Stimulated activated CD8-positive, alpha-beta memory T cell treated with anti-CD3 and anti-CD28 coated beads, Interleukin-7, amount 100 ng/mL, for 24 hours (primary cell): ENCODE data around the gene PARD3B.

Experiments used
- DNase-seq: peaks from one replicate; pipeline ENCODE4 v3.0.0-alpha.2; 2020; ENCODE audit warnings: low read depth

The PARD3B gene

GRCh38 chr2:204964414-204964813 lies 419.1 kb downstream of the PARD3B start:
- DNase-seq: no peak

- DNase-seq: no peak
Measured at GRCh38 chr2:204966245-204966644, 421.0 kb downstream of the PARD3B start.

GRCh38 chr2:204967199-204967960 lies 422.1 kb downstream of the PARD3B start:
- DNase-seq: no peak

GRCh38 chr2:204971206-204971907 lies 426.1 kb downstream of the PARD3B start:
- no peak for DNase-seq

- DNase-seq: no peak
Measured at GRCh38 chr2:204972161-204972560, 426.9 kb downstream of the PARD3B start.

GRCh38 chr2:204972606-204973336 lies 427.5 kb downstream of the PARD3B start:
- no peak for DNase-seq

- no peak for DNase-seq
Measured at GRCh38 chr2:204973616-204974015, 428.3 kb downstream of the PARD3B start.

GRCh38 chr2:204974487-204974886 lies 429.2 kb downstream of the PARD3B start:
- DNase-seq: no peak

GRCh38 chr2:204977914-204978313 lies 432.6 kb downstream of the PARD3B start:
- DNase-seq: no peak

GRCh38 chr2:204982303-204982702 lies 437.0 kb downstream of the PARD3B start:
- no peak for DNase-seq

GRCh38 chr2:204984518-204984917 lies 439.2 kb downstream of the PARD3B start:
- no peak for DNase-seq

GRCh38 chr2:204986641-204987040 lies 441.4 kb downstream of the PARD3B start:
- no peak for DNase-seq

GRCh38 chr2:204988836-204989235 lies 443.6 kb downstream of the PARD3B start:
- DNase-seq: no peak

- DNase-seq: no peak
Measured at GRCh38 chr2:204989877-204990276, 444.6 kb downstream of the PARD3B start.

- no peak for DNase-seq
Measured at GRCh38 chr2:205001300-205001966, 456.2 kb downstream of the PARD3B start.

- DNase-seq: no peak
Measured at GRCh38 chr2:205002390-205002789, 457.1 kb downstream of the PARD3B start.

- no peak for DNase-seq
Measured at GRCh38 chr2:205003288-205003687, 458.0 kb downstream of the PARD3B start.

- no peak for DNase-seq
Measured at GRCh38 chr2:205010196-205010595, 464.9 kb downstream of the PARD3B start.

- no peak for DNase-seq
Measured at GRCh38 chr2:205011031-205011430, 465.8 kb downstream of the PARD3B start.

- no peak for DNase-seq
Measured at GRCh38 chr2:205012961-205013360, 467.7 kb downstream of the PARD3B start.

- no peak for DNase-seq
Measured at GRCh38 chr2:205013586-205013985, 468.3 kb downstream of the PARD3B start.

- DNase-seq: no peak
Measured at GRCh38 chr2:205014201-205014600, 468.9 kb downstream of the PARD3B start.
